ENCODE data around the gene CHD2.

DNA sequence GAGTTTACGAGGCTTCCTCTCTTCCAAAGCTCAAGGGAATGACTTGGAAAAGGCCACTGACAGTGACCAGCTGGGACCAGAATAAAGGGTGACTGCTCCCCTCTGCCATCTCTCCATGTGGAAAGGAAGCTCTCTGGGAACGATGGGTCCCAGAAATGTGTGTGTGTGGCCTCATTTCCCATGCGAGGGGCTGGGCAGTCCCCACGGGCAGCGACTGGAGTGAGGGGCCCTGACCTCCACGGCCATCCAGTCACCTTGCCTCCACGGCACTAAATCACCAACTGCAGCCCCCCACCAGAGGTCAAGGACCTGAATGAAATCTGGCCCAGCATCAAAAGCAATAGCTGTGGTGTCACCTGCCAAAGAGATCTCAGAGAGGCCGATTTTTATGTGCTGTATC is 159.3 kb downstream of the CHD2 start:
- TF ChIP-seq, protein P1, sequence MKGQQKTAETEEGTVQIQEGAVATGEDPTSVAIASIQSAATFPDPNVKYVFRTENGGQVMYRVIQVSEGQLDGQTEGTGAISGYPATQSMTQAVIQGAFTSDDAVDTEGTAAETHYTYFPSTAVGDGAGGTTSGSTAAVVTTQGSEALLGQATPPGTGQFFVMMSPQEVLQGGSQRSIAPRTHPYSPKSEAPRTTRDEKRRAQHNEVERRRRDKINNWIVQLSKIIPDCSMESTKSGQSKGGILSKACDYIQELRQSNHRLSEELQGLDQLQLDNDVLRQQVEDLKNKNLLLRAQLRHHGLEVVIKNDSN (CRISPR knock-in tag; IDR thresholded peaks at IDR 0.05) = no peak
- TF ChIP-seq, protein P2, sequence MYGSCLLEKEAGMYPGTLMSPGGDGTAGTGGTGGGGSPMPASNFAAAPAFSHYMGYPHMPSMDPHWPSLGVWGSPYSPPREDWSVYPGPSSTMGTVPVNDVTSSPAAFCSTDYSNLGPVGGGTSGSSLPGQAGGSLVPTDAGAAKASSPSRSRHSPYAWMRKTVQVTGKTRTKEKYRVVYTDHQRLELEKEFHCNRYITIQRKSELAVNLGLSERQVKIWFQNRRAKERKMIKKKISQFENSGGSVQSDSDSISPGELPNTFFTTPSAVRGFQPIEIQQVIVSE (CRISPR knock-in tag; IDR thresholded peaks at IDR 0.05; ENCODE audit: borderline replicate concordance) = no peak
- TF ChIP-seq, protein P3, sequence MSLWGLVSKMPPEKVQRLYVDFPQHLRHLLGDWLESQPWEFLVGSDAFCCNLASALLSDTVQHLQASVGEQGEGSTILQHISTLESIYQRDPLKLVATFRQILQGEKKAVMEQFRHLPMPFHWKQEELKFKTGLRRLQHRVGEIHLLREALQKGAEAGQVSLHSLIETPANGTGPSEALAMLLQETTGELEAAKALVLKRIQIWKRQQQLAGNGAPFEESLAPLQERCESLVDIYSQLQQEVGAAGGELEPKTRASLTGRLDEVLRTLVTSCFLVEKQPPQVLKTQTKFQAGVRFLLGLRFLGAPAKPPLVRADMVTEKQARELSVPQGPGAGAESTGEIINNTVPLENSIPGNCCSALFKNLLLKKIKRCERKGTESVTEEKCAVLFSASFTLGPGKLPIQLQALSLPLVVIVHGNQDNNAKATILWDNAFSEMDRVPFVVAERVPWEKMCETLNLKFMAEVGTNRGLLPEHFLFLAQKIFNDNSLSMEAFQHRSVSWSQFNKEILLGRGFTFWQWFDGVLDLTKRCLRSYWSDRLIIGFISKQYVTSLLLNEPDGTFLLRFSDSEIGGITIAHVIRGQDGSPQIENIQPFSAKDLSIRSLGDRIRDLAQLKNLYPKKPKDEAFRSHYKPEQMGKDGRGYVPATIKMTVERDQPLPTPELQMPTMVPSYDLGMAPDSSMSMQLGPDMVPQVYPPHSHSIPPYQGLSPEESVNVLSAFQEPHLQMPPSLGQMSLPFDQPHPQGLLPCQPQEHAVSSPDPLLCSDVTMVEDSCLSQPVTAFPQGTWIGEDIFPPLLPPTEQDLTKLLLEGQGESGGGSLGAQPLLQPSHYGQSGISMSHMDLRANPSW (CRISPR knock-in tag; conservative IDR thresholded peaks at IDR 0.05; ENCODE audit: low read depth) = no peak
- TF ChIP-seq, protein P4, sequence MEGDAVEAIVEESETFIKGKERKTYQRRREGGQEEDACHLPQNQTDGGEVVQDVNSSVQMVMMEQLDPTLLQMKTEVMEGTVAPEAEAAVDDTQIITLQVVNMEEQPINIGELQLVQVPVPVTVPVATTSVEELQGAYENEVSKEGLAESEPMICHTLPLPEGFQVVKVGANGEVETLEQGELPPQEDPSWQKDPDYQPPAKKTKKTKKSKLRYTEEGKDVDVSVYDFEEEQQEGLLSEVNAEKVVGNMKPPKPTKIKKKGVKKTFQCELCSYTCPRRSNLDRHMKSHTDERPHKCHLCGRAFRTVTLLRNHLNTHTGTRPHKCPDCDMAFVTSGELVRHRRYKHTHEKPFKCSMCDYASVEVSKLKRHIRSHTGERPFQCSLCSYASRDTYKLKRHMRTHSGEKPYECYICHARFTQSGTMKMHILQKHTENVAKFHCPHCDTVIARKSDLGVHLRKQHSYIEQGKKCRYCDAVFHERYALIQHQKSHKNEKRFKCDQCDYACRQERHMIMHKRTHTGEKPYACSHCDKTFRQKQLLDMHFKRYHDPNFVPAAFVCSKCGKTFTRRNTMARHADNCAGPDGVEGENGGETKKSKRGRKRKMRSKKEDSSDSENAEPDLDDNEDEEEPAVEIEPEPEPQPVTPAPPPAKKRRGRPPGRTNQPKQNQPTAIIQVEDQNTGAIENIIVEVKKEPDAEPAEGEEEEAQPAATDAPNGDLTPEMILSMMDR (IDR thresholded peaks at IDR 0.05) = no peak
- TF ChIP-seq, protein P5, sequence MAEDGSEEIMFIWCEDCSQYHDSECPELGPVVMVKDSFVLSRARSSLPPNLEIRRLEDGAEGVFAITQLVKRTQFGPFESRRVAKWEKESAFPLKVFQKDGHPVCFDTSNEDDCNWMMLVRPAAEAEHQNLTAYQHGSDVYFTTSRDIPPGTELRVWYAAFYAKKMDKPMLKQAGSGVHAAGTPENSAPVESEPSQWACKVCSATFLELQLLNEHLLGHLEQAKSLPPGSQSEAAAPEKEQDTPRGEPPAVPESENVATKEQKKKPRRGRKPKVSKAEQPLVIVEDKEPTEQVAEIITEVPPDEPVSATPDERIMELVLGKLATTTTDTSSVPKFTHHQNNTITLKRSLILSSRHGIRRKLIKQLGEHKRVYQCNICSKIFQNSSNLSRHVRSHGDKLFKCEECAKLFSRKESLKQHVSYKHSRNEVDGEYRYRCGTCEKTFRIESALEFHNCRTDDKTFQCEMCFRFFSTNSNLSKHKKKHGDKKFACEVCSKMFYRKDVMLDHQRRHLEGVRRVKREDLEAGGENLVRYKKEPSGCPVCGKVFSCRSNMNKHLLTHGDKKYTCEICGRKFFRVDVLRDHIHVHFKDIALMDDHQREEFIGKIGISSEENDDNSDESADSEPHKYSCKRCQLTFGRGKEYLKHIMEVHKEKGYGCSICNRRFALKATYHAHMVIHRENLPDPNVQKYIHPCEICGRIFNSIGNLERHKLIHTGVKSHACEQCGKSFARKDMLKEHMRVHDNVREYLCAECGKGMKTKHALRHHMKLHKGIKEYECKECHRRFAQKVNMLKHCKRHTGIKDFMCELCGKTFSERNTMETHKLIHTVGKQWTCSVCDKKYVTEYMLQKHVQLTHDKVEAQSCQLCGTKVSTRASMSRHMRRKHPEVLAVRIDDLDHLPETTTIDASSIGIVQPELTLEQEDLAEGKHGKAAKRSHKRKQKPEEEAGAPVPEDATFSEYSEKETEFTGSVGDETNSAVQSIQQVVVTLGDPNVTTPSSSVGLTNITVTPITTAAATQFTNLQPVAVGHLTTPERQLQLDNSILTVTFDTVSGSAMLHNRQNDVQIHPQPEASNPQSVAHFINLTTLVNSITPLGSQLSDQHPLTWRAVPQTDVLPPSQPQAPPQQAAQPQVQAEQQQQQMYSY (CRISPR knock-in tag; IDR thresholded peaks at IDR 0.05) = no peak
- TF ChIP-seq SP1 (CRISPR knock-in tag; conservative IDR thresholded peaks at IDR 0.05) (no peak), ELF4 (CRISPR knock-in tag; IDR thresholded peaks at IDR 0.05; ENCODE audit: low read depth) (no peak), ZNF232 (CRISPR knock-in tag; IDR thresholded peaks at IDR 0.05) (no peak), JUN (CRISPR knock-in tag; IDR thresholded peaks at IDR 0.05) (no peak)
- TF ChIP-seq, protein P6, sequence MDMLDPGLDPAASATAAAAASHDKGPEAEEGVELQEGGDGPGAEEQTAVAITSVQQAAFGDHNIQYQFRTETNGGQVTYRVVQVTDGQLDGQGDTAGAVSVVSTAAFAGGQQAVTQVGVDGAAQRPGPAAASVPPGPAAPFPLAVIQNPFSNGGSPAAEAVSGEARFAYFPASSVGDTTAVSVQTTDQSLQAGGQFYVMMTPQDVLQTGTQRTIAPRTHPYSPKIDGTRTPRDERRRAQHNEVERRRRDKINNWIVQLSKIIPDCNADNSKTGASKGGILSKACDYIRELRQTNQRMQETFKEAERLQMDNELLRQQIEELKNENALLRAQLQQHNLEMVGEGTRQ (CRISPR knock-in tag; IDR thresholded peaks at IDR 0.05) = no peak
- TF ChIP-seq, protein P7, sequence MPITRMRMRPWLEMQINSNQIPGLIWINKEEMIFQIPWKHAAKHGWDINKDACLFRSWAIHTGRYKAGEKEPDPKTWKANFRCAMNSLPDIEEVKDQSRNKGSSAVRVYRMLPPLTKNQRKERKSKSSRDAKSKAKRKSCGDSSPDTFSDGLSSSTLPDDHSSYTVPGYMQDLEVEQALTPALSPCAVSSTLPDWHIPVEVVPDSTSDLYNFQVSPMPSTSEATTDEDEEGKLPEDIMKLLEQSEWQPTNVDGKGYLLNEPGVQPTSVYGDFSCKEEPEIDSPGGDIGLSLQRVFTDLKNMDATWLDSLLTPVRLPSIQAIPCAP (CRISPR knock-in tag; IDR thresholded peaks at IDR 0.05) = no peak
- TF ChIP-seq, protein P8, sequence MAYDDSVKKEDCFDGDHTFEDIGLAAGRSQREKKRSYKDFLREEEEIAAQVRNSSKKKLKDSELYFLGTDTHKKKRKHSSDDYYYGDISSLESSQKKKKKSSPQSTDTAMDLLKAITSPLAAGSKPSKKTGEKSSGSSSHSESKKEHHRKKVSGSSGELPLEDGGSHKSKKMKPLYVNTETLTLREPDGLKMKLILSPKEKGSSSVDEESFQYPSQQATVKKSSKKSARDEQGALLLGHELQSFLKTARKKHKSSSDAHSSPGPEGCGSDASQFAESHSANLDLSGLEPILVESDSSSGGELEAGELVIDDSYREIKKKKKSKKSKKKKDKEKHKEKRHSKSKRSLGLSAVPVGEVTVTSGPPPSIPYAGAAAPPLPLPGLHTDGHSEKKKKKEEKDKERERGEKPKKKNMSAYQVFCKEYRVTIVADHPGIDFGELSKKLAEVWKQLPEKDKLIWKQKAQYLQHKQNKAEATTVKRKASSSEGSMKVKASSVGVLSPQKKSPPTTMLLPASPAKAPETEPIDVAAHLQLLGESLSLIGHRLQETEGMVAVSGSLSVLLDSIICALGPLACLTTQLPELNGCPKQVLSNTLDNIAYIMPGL (CRISPR knock-in tag; IDR thresholded peaks at IDR 0.05) = no peak

Measured in WTC11 (cell line).